ENCODE results near the gene EIF1AD. TPM values are rescaled to one million over a fixed set of nuclear protein-coding genes. Genes with fewer than 3 reads are reported as not detected.

The EIF1AD gene
- total and polyA plus RNA-seq, 9 donors, result 15.2 to 42.1 (median 30.2) TPM

- Histone ChIP-seq H3K4me1 (ENCODE audit: insufficient read depth) (no peaks in the 10 kb centered on the region), H3K36me3 (no peaks in the 10 kb centered on the region), H3K9me3 (no peaks in the 10 kb centered on the region), H3K27ac (no peak overlapping the region), H3K4me3 (no peak overlapping the region), H3K27me3 (no peaks in the 10 kb centered on the region)
- 84 to 94% (median 94%) methylated on average over 3 of the region's 3 CpGs for WGBS, 3 donors
- intact Hi-C loops (cut with DNase I), result no loop called here
- no peak for DNase-seq
- TF ChIP-seq, protein P1, sequence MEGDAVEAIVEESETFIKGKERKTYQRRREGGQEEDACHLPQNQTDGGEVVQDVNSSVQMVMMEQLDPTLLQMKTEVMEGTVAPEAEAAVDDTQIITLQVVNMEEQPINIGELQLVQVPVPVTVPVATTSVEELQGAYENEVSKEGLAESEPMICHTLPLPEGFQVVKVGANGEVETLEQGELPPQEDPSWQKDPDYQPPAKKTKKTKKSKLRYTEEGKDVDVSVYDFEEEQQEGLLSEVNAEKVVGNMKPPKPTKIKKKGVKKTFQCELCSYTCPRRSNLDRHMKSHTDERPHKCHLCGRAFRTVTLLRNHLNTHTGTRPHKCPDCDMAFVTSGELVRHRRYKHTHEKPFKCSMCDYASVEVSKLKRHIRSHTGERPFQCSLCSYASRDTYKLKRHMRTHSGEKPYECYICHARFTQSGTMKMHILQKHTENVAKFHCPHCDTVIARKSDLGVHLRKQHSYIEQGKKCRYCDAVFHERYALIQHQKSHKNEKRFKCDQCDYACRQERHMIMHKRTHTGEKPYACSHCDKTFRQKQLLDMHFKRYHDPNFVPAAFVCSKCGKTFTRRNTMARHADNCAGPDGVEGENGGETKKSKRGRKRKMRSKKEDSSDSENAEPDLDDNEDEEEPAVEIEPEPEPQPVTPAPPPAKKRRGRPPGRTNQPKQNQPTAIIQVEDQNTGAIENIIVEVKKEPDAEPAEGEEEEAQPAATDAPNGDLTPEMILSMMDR (IDR thresholded peaks at IDR 0.05), result no peak
- TF ChIP-seq POLR2A (IDR thresholded peaks at IDR 0.05) (no peak), EP300 (IDR thresholded peaks at IDR 0.05) (no peak)
Measured at GRCh38 chr11:66037327-66037726, 35.4 kb upstream of the EIF1AD start.

DNA sequence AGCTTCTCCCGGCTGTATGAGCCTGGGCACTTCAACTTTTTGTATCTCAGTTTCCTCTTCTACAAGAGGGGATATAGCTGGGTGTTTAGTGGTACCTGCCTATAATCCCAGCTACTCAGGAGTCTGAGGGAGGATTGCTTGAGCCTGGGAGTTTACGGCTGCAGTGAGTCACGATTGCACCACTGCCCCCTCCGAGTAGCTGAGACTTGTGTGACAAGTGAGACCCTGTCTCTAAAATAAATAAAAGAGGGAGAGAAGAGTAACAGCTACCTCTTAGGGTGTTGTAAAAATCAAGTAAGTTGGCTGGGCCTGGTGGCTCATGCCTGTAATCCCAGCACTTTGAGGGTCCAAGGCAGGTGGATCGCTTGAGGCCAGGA, 34.4 kb upstream of the EIF1AD start:
- intact Hi-C loops (cut with DNase I), result no loop called here
- TF ChIP-seq, protein P1 (IDR thresholded peaks at IDR 0.05), result no peak
- TF ChIP-seq POLR2A (IDR thresholded peaks at IDR 0.05) (no peak), EP300 (IDR thresholded peaks at IDR 0.05) (no peak)

GRCh38 chr11:66035653-66036333, 33.8 kb upstream of the EIF1AD start:
- Histone ChIP-seq H3K27ac (no peak overlapping the region), H3K4me1 (ENCODE audit: insufficient read depth) (no peaks in the 10 kb centered on the region), H3K36me3 (no peaks in the 10 kb centered on the region), H3K4me3 (no peak overlapping the region), H3K9me3 (no peaks in the 10 kb centered on the region), H3K27me3 (no peaks in the 10 kb centered on the region)
- DNase-seq, result no peak
- intact Hi-C loops (cut with DNase I), result no loop called here
- WGBS, 3 donors, result 48 to 60% (median 56%) methylated on average over 9 of the region's 9 CpGs
- TF ChIP-seq, protein P1 (IDR thresholded peaks at IDR 0.05), result no peak
- no peak for TF ChIP-seq EP300 (IDR thresholded peaks at IDR 0.05)
- TF ChIP-seq POLR2A (IDR thresholded peaks at IDR 0.05), result no peak

More for the DNA sequence above, 34.4 kb upstream of the EIF1AD start:
- Histone ChIP-seq H3K4me1 (ENCODE audit: insufficient read depth) (no peaks in the 10 kb centered on the region), H3K36me3 (no peaks in the 10 kb centered on the region), H3K4me3 (no peak overlapping the region), H3K9me3 (no peaks in the 10 kb centered on the region), H3K27ac (no peak overlapping the region), H3K27me3 (no peaks in the 10 kb centered on the region)
- DNase-seq, result no peak
- WGBS, 3 donors, result 44 to 68% (median 57%) methylated on average over 5 of the region's 5 CpGs

DNA sequence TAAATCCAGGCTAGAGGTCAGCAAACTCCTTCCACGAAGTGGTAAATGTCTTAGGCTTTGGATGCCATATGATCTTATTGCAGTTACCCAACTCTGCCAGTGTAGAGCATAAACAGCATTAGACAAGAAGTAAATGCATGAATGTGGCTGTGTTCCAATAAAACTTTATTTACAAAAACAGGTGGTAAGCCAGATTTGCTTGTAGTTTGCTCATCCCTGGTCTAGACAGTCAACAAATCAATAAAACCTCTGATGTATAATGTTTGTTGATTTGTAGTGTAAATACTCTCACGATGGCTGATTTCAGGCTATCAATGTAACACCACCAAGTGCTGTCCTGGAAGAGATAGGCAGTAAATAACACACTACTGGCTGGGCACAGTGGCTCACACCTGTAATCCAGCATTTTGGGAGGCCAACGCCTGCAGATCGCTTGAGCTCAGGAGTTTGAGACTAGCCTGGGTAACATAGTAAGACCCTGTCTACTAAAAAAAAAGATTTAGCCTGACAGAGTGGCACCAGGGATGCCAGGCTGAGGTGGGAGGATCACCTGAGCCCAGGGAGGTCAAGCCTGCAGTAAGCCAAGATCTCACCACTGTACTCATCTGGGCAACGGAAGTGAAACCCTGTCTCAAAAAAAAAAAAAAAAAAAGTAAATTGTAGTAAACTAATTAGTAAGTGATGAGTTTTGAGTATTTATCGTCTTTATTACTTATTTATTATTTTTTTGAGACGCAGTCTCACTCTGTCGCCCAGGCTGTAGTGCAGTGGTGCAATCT, 31.2 kb upstream of the EIF1AD start:
- TF ChIP-seq EP300 (IDR thresholded peaks at IDR 0.05) (no peak), POLR2A (IDR thresholded peaks at IDR 0.05) (no peak)
- TF ChIP-seq, protein P1 (IDR thresholded peaks at IDR 0.05), result no peak
- no peaks in the 10 kb centered on the region for H3K27me3 ChIP-seq
- DNase-seq, result no peak
- no peak overlapping the region for H3K27ac ChIP-seq
- no peaks in the 10 kb centered on the region for H3K36me3 ChIP-seq
- intact Hi-C loops (cut with DNase I), result no loop called here
- 76 to 81% (median 76%) methylated on average over 8 of the region's 8 CpGs for WGBS, 3 donors
- no peaks in the 10 kb centered on the region for H3K9me3 ChIP-seq
- H3K4me1 ChIP-seq (ENCODE audit: insufficient read depth), result no peaks in the 10 kb centered on the region
- H3K4me3 ChIP-seq, result no peak overlapping the region
